SK-N-MC (cell line): ENCODE measurements around the gene WFDC9.
"Not testable (repeated sequence)": the region's sequence is repeated elsewhere in the genome, so short reads cannot be mapped to it uniquely, and the experiment has no call there.

ENCODE experiments used
- DNase-seq: peaks from one replicate; pipeline ENCODE4 v3.0.0-alpha.2; 2011; ENCODE audit warnings: low read depth, low spot score
- H3K27ac ChIP-seq: fragments of 200-600 bp; sonication (generic); 2 replicates; pipeline ENCODE4 v1.5.1; 2016; ENCODE audit warnings: mixed run types
- H3K36me3 ChIP-seq: fragments of 200-600 bp; sonication (generic); 2 replicates; pipeline ENCODE4 v1.6.1; 2017; ENCODE audit warnings: antibody characterized with exemption, low read length, mixed read lengths; ENCODE audit not compliant: insufficient read depth
- H3K4me3 ChIP-seq: fragments of 200-600 bp; sonication (generic); 2 replicates; pipeline ENCODE4 v1.5.1; 2016
- H3K9ac ChIP-seq: fragments of 200-600 bp; sonication (generic); 2 replicates; pipeline ENCODE4 v1.8.0; 2017; ENCODE audit warnings: mixed run types, mixed read lengths; ENCODE audit not compliant: insufficient read length
- H3K9me3 ChIP-seq: fragments of 200-600 bp; sonication (generic); 2 replicates; pipeline ENCODE4 v1.6.1; 2017; ENCODE audit warnings: low read depth, mild to moderate bottlenecking, antibody characterized with exemption, low read length, moderate library complexity, mixed read lengths
- EZH2 ChIP-seq: fragments of 200-600 bp; sonication (generic); IDR thresholded peaks from one replicate; pipeline ENCODE4 v1.6.1; 2017; ENCODE audit warnings: antibody characterized with exemption
- FOXP2 ChIP-seq: optimal IDR thresholded peaks from 2 replicates; pipeline ENCODE3; 2011; ENCODE audit warnings: mild to moderate bottlenecking, moderate library complexity; ENCODE audit not compliant: insufficient read depth; ENCODE audit errors: extremely low read length, control extremely low read depth
- POLR2AphosphoS5 ChIP-seq: IDR thresholded peaks from 2 replicates; pipeline ENCODE4 v1.6.1; 2012; ENCODE audit warnings: mild to moderate bottlenecking, low read depth, low read length, borderline replicate concordance

Gene WFDC9

GRCh38 chr20:45631184-45631583, at the start of gene WFDC9:
TSS of gene WFDC9 (minus strand) at chr20:45631284. CDS start at chr20:45610181, 21,103 bp downstream.
- Histone ChIP-seq H3K9ac (no peak within 1 kb of the TSS), H3K4me3 (no peak within 1 kb of the TSS), H3K27ac (no peak within 1 kb of the TSS), H3K9me3 (no peaks in the 10 kb centered on the region), H3K36me3 (no peaks in the 10 kb centered on the region)
- TF ChIP-seq FOXP2, result no peak
- TF ChIP-seq EZH2, result no peak
- no peak for TF ChIP-seq POLR2AphosphoS5
- no peak for DNase-seq

DNA sequence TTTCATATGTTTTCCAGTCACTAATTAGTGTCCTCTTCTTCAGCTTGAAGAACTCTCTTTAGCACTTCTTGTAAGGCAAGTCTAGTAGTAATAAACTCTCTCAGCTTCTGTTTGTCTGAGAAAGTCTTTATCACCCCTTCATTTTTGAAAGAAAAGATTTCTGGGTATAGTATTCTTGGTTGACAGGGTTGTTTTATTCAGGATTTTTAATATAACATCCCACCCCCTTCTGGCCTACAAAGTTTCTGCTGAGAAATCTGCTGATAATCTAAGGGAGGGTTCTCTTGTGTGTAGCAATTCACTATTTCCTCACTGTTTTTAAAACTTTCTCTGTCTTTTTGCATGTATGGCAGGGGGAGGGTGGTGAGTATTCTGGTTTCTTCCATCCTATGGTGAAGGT, 48.6 kb upstream of the WFDC9 start:
- DNase-seq, result no peak
- TF ChIP-seq EZH2 (no peak), POLR2AphosphoS5 (no peak), FOXP2 (no peak)
- H3K27ac ChIP-seq, result no peak overlapping the region

GRCh38 chr20:45672765-45673164, 41.7 kb upstream of the WFDC9 start:
- Histone ChIP-seq H3K9me3 (no peaks in the 10 kb centered on the region), H3K27ac (no peak overlapping the region), H3K36me3 (no peaks in the 10 kb centered on the region), H3K9ac (no peak overlapping the region), H3K4me3 (no peak overlapping the region)
- no peak for DNase-seq
- TF ChIP-seq FOXP2, result no peak

More for the DNA sequence above, 48.6 kb upstream of the WFDC9 start:
- Histone ChIP-seq H3K36me3 (no peaks in the 10 kb centered on the region), H3K4me3 (no peak overlapping the region), H3K9me3 (no peaks in the 10 kb centered on the region), H3K9ac (no peak overlapping the region)

DNA sequence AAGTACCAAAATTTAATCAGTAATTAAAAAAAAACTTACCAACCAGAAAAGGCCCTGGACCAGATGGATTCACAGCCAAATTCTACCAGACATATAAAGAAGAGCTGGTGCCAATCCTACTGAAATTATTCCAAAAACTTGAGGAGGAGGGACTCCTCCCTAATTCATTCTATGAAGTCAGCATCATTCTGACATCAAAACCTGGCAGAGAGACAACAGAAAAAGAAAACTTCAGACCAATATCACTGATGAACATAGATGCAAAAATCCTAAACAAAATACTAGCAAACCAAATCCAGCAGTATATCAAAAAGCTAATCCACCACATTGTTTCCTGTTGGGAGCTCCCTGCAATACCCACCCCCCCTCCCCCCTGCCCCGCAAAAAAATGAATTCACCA, 39.1 kb upstream of the WFDC9 start, which contains the start of gene WFDC11:
WFDC11 (minus strand) TSS at position 101 of the 400 bp plus-strand sequence. CDS start 19,639 bp downstream, outside the sequence.
- Histone ChIP-seq H3K36me3 (no peaks in the 10 kb centered on the region), H3K4me3 (no peak within 1 kb of the TSS), H3K9me3 (no peaks in the 10 kb centered on the region), H3K9ac (no peak within 1 kb of the TSS), H3K27ac (no peak within 1 kb of the TSS)
- TF ChIP-seq FOXP2 (no peak), EZH2 (no peak), POLR2AphosphoS5 (no peak)
- no peak for DNase-seq

GRCh38 chr20:45657038-45657437, 26.0 kb upstream of the WFDC9 start:
- H3K4me3 ChIP-seq, H3K9me3 ChIP-seq, DNase-seq, H3K27ac ChIP-seq, H3K36me3 ChIP-seq, H3K9ac ChIP-seq: not testable (repeated sequence)

GRCh38 chr20:45651726-45652125, 20.6 kb upstream of the WFDC9 start:
- not testable (repeated sequence) for H3K9me3 ChIP-seq, H3K27ac ChIP-seq, H3K4me3 ChIP-seq, H3K36me3 ChIP-seq, DNase-seq, H3K9ac ChIP-seq

DNA sequence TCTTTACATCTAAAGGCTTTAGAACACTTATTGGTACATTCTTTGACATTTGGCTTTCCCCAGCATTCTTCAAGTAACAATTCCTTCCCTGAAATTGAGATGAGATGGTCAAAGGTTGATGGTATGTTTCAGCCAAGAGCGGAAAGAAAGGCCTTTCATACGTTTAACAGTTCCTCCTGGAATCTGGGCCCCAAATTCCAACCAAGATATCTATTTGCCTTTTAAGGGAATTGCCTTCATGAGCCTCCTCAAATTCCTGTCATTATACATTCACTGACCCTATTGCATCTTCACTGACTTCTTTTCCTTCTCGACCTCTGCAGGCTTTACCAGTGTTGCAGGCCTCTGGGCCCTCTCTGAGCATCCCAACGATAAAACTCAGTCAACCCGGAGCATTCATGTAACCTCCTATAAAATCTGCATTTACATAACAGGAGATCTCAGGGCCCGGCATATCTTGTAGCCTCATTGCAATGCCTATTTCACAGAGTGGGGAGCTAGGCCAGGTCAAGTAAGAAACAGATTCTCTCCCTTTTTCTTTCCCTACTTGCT, 18.3 kb upstream of the WFDC9 start:
- H3K27ac ChIP-seq, result no peak overlapping the region
- no peaks in the 10 kb centered on the region for H3K36me3 ChIP-seq
- no peak overlapping the region for H3K9ac ChIP-seq
- H3K4me3 ChIP-seq, result no peak overlapping the region
- H3K9me3 ChIP-seq, result no peaks in the 10 kb centered on the region
- TF ChIP-seq FOXP2, result no peak
- no peak for TF ChIP-seq POLR2AphosphoS5
- TF ChIP-seq EZH2, result no peak
- DNase-seq, result no peak

GRCh38 chr20:45647441-45648050, 16.5 kb upstream of the WFDC9 start:
- TF ChIP-seq FOXP2 (no peak), POLR2AphosphoS5 (no peak), EZH2 (no peak)
- H3K9me3 ChIP-seq, result no peaks in the 10 kb centered on the region
- no peaks in the 10 kb centered on the region for H3K36me3 ChIP-seq
- no peak overlapping the region for H3K27ac ChIP-seq
- no peak overlapping the region for H3K4me3 ChIP-seq
- no peak for DNase-seq
- H3K9ac ChIP-seq, result no peak overlapping the region

- DNase-seq, result no peak
- Histone ChIP-seq H3K9me3 (no peaks in the 10 kb centered on the region), H3K27ac (no peak overlapping the region), H3K9ac (no peak overlapping the region), H3K36me3 (no peaks in the 10 kb centered on the region), H3K4me3 (no peak overlapping the region)
- TF ChIP-seq FOXP2 (no peak), POLR2AphosphoS5 (no peak), EZH2 (no peak)
Measured at GRCh38 chr20:45646875-45647274, 15.8 kb upstream of the WFDC9 start.

- not testable (repeated sequence) for H3K4me3 ChIP-seq, H3K27ac ChIP-seq, DNase-seq, H3K36me3 ChIP-seq, H3K9me3 ChIP-seq, H3K9ac ChIP-seq
Measured at GRCh38 chr20:45645869-45646268, 14.8 kb upstream of the WFDC9 start.

- H3K4me3 ChIP-seq, H3K9me3 ChIP-seq, H3K36me3 ChIP-seq, H3K27ac ChIP-seq, H3K9ac ChIP-seq, DNase-seq: not testable (repeated sequence)
Measured at GRCh38 chr20:45641076-45641475, 10.0 kb upstream of the WFDC9 start.
